Kidney (tissue), 22 donors: ENCODE results near the gene CFAP44. TPM values are rescaled to one million over a fixed set of nuclear protein-coding genes. Genes with fewer than 3 reads are reported as not detected.

Experiments
- DNase-seq, 5 donors: peaks; one replicate each; pipeline ENCODE4 v3.0.0-alpha.2; 2013 to 2020
- FAIRE-seq: peaks from 2 replicates; lab custom pipeline; 2012; peaks lifted over from hg19 to GRCh38; lab: Jason Lieb, UNC
- H3K27ac ChIP-seq, 2 donors: one replicate each; pipeline ENCODE4 v1.7.0; 2013; ENCODE audit warnings: low read depth in 2 of 2, low read length in 2 of 2, inconsistent platforms in 1 of 2
- H3K27me3 ChIP-seq: one replicate; pipeline ENCODE4 v1.7.1; 2013; ENCODE audit warnings: low read length, inconsistent platforms; ENCODE audit not compliant: control insufficient read depth, insufficient read depth
- H3K36me3 ChIP-seq, 3 donors: one replicate each; pipeline versions ENCODE4 v1.7.0 to v1.7.1; 2013; ENCODE audit warnings: low read length in 3 of 3, control low read depth in 1 of 3, inconsistent platforms in 1 of 3; ENCODE audit not compliant: insufficient read depth in 3 of 3, control insufficient read depth in 2 of 3
- H3K4me1 ChIP-seq, 3 donors: one replicate each; pipeline versions ENCODE4 v1.7.0 to v1.7.1; 2013; ENCODE audit warnings: low read length in 3 of 3, inconsistent platforms in 1 of 3, low read depth in 1 of 3; ENCODE audit not compliant: control insufficient read depth in 2 of 3, insufficient read depth in 2 of 3
- H3K4me3 ChIP-seq, 3 donors: one replicate each; pipeline versions ENCODE4 v1.7.0 to v1.8.1; 2013; ENCODE audit warnings: low read length in 3 of 3, control low read depth in 1 of 3, inconsistent platforms in 1 of 3
- H3K9ac ChIP-seq, 3 donors: one replicate each; pipeline versions ENCODE4 v1.7.0 to v1.7.1; 2013; ENCODE audit warnings: low read length in 3 of 3, control low read depth in 1 of 3, inconsistent platforms in 1 of 3
- H3K9me3 ChIP-seq, 3 donors: one replicate each; pipeline versions ENCODE4 v1.7.0 to v1.7.1; 2013; ENCODE audit warnings: low read length in 3 of 3, control low read depth in 1 of 3, inconsistent platforms in 1 of 3; ENCODE audit not compliant: control insufficient read depth in 2 of 3, insufficient read depth in 1 of 3
- CTCF ChIP-seq: IDR thresholded peaks from 3 replicates; pipeline ENCODE4 v1.5.1; 2012; ENCODE audit warnings: mild to moderate bottlenecking, moderate library complexity, borderline replicate concordance; ENCODE audit not compliant: insufficient read depth; ENCODE audit errors: extremely low read depth
- intact Hi-C: fragments of 100-400 bp; cut with DNase I; formaldehyde crosslinking; loops from one replicate; pipeline ENCODE4 v1.11.1; 2022
- long read RNA-seq, 10 donors: library from polyadenylated mRNA in 1 of 10; unstranded in 1 of 10; transcript quantifications; one replicate each; pipeline ENCODE4 v2.0.0 and lab custom pipeline, GENCODE V29; 2021 to 2026
- polyA plus RNA-seq: library from polyadenylated mRNA; stranded (reverse); fragments of 350-450 nt; fragmentation: Illumina TruSeq; extraction: RNeasy Lipid Tissue Mini Kit (QIAGEN cat#74804); gene quantifications from one replicate; pipeline ENCODE4 v1.2.3, GENCODE V29; 2014; ENCODE audit warnings: low read depth, low replicate concordance; ENCODE audit not compliant: insufficient read depth
- total RNA-seq: library from RNA; stranded (reverse); fragmentation: NEBNext Ultra II Directional; extraction: Animal tissue kit (Norgen Biotek cat#: 25700); gene quantifications from one replicate; pipeline ENCODE4 v1.2.1, GENCODE V29; 2021
- donor health status: control.
- donor health status: control.
- donor health status: control.
- donor health status: control.
- donor health status: control.
- donor health status: DM: yes; HTN: yes; CAD: no.
- donor health status: Normal renal cell carcinoma (clear cell type).

Gene CFAP44
- 11.0 TPM for total RNA-seq
- 2.8 TPM for polyA plus RNA-seq
- long read RNA-seq, donor 1, result 0 reads
- long read RNA-seq, donor 2, result 0 reads
- long read RNA-seq, donor 3, result 0 reads
- long read RNA-seq, donor 4, result 0 reads
- long read RNA-seq, donor 5, result 0 reads
- long read RNA-seq, donor 6, result 0 reads
- long read RNA-seq, donor 7, partial matches to known transcripts, result 1 of 2 reads
- long read RNA-seq, donor 7, other reads (novel, unspliced or antisense), result 0 of 2 reads
- long read RNA-seq, donor 8, partial matches to known transcripts, result 0 of 1 reads
- long read RNA-seq, donor 8, other reads (novel, unspliced or antisense), result 0 of 1 reads
- long read RNA-seq, donor 9, result 0 reads
- long read RNA-seq, donor 10, result 0 reads

DNA sequence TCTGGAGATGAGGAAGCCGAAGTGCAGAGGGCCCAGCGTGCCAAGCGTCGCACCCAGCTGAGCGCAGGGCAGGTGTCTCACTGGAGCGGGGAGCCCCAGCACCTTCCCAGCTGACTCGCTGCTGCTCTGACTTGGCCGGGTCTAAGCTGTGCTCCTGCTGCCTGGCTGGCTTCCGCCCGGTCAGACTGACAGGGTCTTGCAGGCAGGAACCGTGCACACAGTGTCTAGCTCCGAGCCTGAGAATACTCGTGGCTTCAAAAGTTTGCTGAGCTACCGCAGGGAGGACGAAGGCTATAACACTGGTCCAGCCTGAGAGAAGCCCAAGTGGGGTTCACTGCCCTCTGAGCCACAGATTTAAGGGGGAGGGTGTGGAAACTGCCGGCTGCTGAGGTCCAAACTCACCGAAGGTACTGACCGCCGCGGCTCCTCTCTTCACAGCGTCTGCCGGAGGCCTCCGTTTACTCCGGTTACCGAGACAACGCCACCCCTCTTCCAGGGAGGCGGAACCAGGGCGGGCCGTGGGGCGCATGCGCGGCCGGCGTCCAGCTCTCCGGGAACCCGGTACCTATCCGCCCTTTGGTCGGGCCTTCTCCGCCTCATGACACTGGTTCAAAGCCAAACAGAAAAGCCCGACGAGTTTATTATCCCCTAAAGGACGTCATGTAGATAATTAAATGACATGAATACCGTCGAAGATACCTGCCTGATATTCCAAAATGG, at the start of gene CFAP44:
Gene CFAP44, minus strand, starts transcription at position 443 of the 720 bp plus-strand sequence. CDS start 7,829 bp downstream, outside the sequence.
- peaks cover 0 to 2% (median 0%) of the 10 kb centered on the region in 3 donors for H3K36me3 ChIP-seq
- peak within 1 kb of the TSS; percentile 57 to 72 (median 60) for H3K4me3 ChIP-seq
- no peaks in the 10 kb centered on the region for H3K4me1 ChIP-seq
- peak; percentile 90 to 95 (median 92) for DNase-seq
- intact Hi-C loops, result no loop called here
- no peaks in the 10 kb centered on the region for H3K9me3 ChIP-seq
- no peak for TF ChIP-seq CTCF
- H3K9ac ChIP-seq, result peak within 1 kb of the TSS in 2 of 3 donors; percentile 29 to 41
- no peaks in the 10 kb centered on the region for H3K27me3 ChIP-seq
- H3K27ac ChIP-seq, result peak within 1 kb of the TSS in 1 of 2 donors; percentile 8
- no peak for FAIRE-seq

DNA sequence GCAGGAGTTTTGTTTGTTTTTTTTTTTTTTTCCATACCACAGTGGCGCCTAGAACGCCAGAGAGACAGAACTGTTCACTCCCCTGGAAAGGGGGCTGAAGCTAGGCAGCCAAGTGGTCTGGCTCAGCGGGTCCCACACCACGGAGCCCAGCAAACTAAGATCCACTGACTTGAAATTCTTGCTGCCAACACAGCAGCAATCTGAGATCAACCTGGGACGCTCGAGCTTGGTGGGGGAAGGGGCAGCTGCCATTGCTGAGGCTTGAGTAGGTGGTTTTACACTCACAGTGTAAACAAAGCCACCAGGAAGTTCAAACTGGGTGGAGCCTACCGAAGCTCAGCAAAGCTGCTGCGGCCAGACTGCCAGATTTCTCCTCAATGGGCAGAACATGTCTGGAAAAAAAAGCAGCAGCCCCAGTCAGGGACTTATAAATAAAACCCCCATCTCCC, 43.9 kb upstream of the CFAP44 start:
- Histone ChIP-seq H3K4me3 (no peak overlapping the region), H3K9me3 (no peaks in the 10 kb centered on the region), H3K36me3 (peaks cover 0 to 11% (median 6%) of the 10 kb centered on the region in 3 donors), H3K9ac (no peak overlapping the region), H3K27me3 (no peaks in the 10 kb centered on the region), H3K4me1 (no peaks in the 10 kb centered on the region), H3K27ac (no peak overlapping the region)
- intact Hi-C loops, result no loop called here
- no peak for FAIRE-seq
- no peak for DNase-seq
- no peak for TF ChIP-seq CTCF

- TF ChIP-seq CTCF, result no peak
- no peak overlapping the region for H3K4me3 ChIP-seq
- H3K4me1 ChIP-seq, result no peaks in the 10 kb centered on the region
- H3K27ac ChIP-seq, result no peak overlapping the region
- no peaks in the 10 kb centered on the region for H3K27me3 ChIP-seq
- H3K9ac ChIP-seq, result no peak overlapping the region
- FAIRE-seq (no peak), DNase-seq (no peak)
- intact Hi-C loops, result no loop called here
- H3K9me3 ChIP-seq, result no peaks in the 10 kb centered on the region
- H3K36me3 ChIP-seq, result peaks cover 3 to 21% (median 4%) of the 10 kb centered on the region in 3 donors
These were observed 27.2 kb upstream of the CFAP44 start for GRCh38 chr3:113468539-113468938.
